Cardiac ventricle fibroblast (primary cell): ENCODE data around the gene ABHD3. TPM values are rescaled to one million over a fixed set of nuclear protein-coding genes. Genes with fewer than 3 reads are reported as not detected.

Experiments
- total RNA-seq: library from RNA; depleted of rRNA; stranded (reverse); fragments of >200 nt; gene quantifications from 2 replicates; pipeline ENCODE4 v1.2.3, GENCODE V29; 2015

The ABHD3 gene, protein sequence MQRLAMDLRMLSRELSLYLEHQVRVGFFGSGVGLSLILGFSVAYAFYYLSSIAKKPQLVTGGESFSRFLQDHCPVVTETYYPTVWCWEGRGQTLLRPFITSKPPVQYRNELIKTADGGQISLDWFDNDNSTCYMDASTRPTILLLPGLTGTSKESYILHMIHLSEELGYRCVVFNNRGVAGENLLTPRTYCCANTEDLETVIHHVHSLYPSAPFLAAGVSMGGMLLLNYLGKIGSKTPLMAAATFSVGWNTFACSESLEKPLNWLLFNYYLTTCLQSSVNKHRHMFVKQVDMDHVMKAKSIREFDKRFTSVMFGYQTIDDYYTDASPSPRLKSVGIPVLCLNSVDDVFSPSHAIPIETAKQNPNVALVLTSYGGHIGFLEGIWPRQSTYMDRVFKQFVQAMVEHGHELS
- 1.5 and 3.3 TPM in 2 replicates for total RNA-seq

DNA sequence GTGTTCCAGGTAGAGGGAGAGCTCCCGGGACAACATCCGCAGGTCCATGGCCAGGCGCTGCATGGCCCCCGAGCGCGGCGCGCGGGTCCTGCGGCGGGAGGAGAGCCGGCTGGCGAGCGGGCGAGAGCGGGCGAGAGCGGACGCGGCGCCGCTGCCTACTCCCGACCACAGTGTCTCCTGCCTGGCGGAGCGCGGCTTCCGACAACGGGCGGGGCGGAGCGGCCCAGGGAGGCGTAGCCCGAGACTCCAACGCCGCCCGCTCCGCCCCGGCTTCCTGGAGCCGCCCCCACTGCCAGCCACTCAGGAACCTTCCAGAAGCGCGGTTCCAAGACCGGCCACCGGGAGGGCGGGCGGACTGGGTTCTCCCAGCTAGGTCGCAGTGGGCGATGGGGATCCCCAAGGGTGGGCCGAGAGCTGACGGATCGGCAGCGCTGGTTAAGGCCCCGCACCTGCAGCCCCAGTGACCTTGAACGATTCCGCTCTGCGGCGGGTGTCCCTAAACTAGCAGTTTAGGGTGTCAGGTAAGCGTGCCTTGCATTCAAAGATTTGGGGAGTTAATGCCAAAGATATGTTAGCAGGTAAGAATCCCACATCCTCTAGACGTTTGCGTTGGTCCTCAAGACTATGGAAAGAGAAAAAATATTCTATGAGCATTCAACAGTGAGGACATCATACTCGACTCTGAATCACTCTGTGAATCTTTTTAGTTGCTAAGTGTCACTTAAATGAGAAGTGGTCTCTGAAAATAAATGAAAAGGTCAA is at the start of gene ABHD3:
Gene ABHD3 (minus strand): TSS at position 172 of the 762 bp plus-strand sequence. CDS start 109 bp downstream, at position 63.

DNA sequence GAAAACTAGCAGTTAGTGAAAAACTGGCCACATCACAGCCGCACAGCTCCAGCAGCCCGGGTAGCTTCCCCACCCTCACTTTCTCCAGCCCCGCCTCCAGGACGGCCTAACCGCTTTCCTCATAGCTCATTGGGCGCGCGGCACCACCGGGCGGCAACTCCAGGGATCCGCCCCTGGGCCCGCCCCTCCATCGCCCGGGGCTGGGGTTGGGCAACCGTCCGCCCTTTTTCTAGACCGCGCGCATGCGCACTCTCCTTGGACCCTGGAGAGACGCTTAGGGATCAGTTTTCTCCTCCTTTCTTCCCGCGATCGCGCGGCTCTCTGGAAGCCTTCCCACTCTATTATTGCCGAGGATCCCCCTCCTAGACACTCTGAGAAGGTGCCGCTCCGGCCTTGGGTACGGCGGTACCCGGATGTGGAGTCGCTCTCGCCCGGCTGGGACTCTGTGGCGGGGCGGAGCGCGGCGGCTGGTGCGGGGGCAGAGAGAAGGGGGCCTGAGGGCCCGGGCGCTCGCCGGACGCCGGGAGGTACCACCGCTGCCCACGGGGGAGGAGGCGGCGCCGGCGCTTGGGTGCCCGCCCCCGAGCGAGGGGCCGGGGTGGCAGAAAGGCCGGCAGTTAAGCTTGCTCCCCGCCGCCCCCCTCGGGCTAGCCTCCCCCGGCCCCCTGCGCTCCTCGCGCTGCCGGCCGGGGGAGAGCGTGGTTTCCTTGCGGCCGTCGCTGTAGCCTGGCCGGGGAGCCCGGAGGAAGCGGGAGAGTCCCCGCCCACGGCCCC is 36.2 kb upstream of the ABHD3 start, which contains the start of gene MIB1:
Gene MIB1 (plus strand): TSS at position 255 of the 774 bp plus-strand sequence. CDS start 792 bp downstream, outside the sequence.

DNA sequence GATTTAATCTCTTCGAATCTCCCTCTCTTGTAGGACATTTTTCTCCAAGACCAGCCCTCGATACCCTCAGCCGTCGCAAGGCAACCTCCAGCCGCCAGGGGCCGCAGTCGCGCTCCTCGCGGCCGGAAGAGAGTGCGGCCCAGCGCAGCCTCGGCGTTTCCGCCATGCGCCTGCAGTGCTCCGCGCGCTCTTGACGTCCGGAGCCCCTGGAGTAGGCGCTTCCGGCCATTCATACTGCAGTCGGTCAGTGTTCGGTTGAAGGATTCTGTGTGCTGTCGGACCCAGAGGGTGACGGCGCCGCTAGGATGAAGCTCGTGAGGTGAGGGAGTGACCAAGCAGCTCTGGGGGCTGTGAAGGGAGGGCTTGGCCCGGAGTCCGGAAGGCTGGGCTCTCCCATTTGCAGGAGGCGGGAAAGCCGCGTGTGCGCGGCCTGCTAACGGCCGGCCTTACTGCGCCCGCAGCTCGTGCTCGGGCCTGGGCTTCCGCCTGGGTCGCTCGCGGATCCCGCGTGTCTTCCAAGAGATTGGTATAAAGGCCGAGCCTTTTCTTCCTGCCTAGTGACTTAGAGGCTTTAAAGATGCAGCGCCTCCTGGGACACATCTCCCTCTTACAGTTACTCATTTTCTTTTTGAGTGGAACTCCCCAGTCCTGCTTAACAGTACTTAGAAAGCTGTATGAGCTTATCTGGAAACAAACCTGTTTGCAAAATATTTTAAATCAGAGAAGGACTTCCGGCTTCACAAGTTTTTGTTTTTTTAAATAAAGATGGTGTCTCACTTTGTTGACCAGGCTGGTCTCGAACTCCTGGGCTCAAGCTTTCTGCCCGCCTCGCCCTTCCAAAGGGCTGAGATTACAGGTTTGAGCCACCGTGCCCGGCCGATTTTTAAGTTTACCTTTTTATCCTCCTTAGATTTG is 92.2 kb downstream of the ABHD3 start, which contains the start of gene SNRPD1:
Gene SNRPD1 (plus strand): TSS at position 190 of the 915 bp plus-strand sequence. CDS start 116 bp downstream, at position 306.

Other genes starting within 250 kb of the ABHD3 start
- gene ESCO1, start 104.1 kb downstream of the ABHD3 start, total RNA-seq = 10.0 and 10.7 TPM in 2 replicates
- 10.8 TPM in 2 replicates for gene SNRPD1, start 92.5 kb downstream of the ABHD3 start, total RNA-seq
- gene MIB1, start 36.0 kb upstream of the ABHD3 start, total RNA-seq = 16.4 and 18.5 TPM in 2 replicates